ENCODE measurements around the gene FCAMR.
A peak's percentile ranks its signal among the peaks of the same experiment; 100 is the strongest.

Gene FCAMR

GRCh38 chr1:207006914-207007313 lies 36.7 kb upstream of the FCAMR start:
- Histone ChIP-seq H3K27me3 (ENCODE audit: control insufficient read depth, low read length) (peaks cover 3% of the 10 kb centered on the region; the same call in 1 of the 2 replicates), H3K79me2 (ENCODE audit: control insufficient read depth, low read length) (no peaks in the 10 kb centered on the region), H3K4me2 (ENCODE audit: low read length) (no peak overlapping the region), H3K4me3 (ENCODE audit: low read length) (no peak overlapping the region), H3K9me2 (replicated peaks; ENCODE audit: control insufficient read depth, low read length) (no peaks in the 10 kb centered on the region), H3K27ac (ENCODE audit: low read depth, low read length) (no peak overlapping the region), H3K9me3 (ENCODE audit: control insufficient read depth, insufficient read depth, low read length) (no peaks in the 10 kb centered on the region), H3K4me1 (ENCODE audit: control insufficient read depth, low read length) (no peaks in the 10 kb centered on the region), H3K36me3 (ENCODE audit: control insufficient read depth, low read length) (no peaks in the 10 kb centered on the region), H4K20me1 (ENCODE audit: control insufficient read depth, insufficient read depth, low read depth, low read length) (no peaks in the 10 kb centered on the region), H3F3A (ENCODE audit: control insufficient read depth, insufficient read depth) (no peaks in the 10 kb centered on the region)
- no peak for TF ChIP-seq EZH2phosphoT487 (IDR thresholded peaks at IDR 0.05; ENCODE audit: borderline replicate concordance, low read length)
- TF ChIP-seq CTCF (IDR thresholded peaks at IDR 0.05; ENCODE audit: low read depth, low read length, poor library complexity, severe bottlenecking) = no peak

- no peaks in the 10 kb centered on the region for H3F3A ChIP-seq (ENCODE audit: control insufficient read depth, insufficient read depth)
- TF ChIP-seq EZH2phosphoT487 (IDR thresholded peaks at IDR 0.05; ENCODE audit: borderline replicate concordance, low read length) = no peak
- H3K36me3 ChIP-seq (ENCODE audit: control insufficient read depth, low read length) = no peaks in the 10 kb centered on the region
- no peaks in the 10 kb centered on the region for H3K9me2 ChIP-seq (replicated peaks; ENCODE audit: control insufficient read depth, low read length)
- H3K4me2 ChIP-seq (ENCODE audit: low read length) = no peak overlapping the region
- H3K4me3 ChIP-seq (ENCODE audit: low read length) = no peak overlapping the region
- H3K27ac ChIP-seq (ENCODE audit: low read depth, low read length) = no peak overlapping the region
- H4K20me1 ChIP-seq (ENCODE audit: control insufficient read depth, insufficient read depth, low read depth, low read length) = no peaks in the 10 kb centered on the region
- H3K79me2 ChIP-seq (ENCODE audit: control insufficient read depth, low read length) = no peaks in the 10 kb centered on the region
- no peaks in the 10 kb centered on the region for H3K4me1 ChIP-seq (ENCODE audit: control insufficient read depth, low read length)
- no peaks in the 10 kb centered on the region for H3K9me3 ChIP-seq (ENCODE audit: control insufficient read depth, insufficient read depth, low read length)
- peaks cover 7% of the 10 kb centered on the region for H3K27me3 ChIP-seq (ENCODE audit: control insufficient read depth, low read length)
These were observed 35.8 kb upstream of the FCAMR start for GRCh38 chr1:207006083-207006482.

GRCh38 chr1:207004931-207005830 lies 34.9 kb upstream of the FCAMR start:
- Histone ChIP-seq H3K4me1 (ENCODE audit: control insufficient read depth, low read length) (no peaks in the 10 kb centered on the region), H3K27me3 (ENCODE audit: control insufficient read depth, low read length) (peaks cover 9% of the 10 kb centered on the region), H3K9me3 (ENCODE audit: control insufficient read depth, insufficient read depth, low read length) (no peaks in the 10 kb centered on the region), H3K27ac (ENCODE audit: low read depth, low read length) (no peak overlapping the region), H3K4me3 (ENCODE audit: low read length) (no peak overlapping the region), H4K20me1 (ENCODE audit: control insufficient read depth, insufficient read depth, low read depth, low read length) (no peaks in the 10 kb centered on the region), H3F3A (ENCODE audit: control insufficient read depth, insufficient read depth) (no peaks in the 10 kb centered on the region), H3K9me2 (replicated peaks; ENCODE audit: control insufficient read depth, low read length) (no peaks in the 10 kb centered on the region), H3K79me2 (ENCODE audit: control insufficient read depth, low read length) (no peaks in the 10 kb centered on the region), H3K36me3 (ENCODE audit: control insufficient read depth, low read length) (no peaks in the 10 kb centered on the region), H3K4me2 (ENCODE audit: low read length) (no peak overlapping the region)
- TF ChIP-seq EZH2phosphoT487 (IDR thresholded peaks at IDR 0.05; ENCODE audit: borderline replicate concordance, low read length) (no peak), CTCF (IDR thresholded peaks at IDR 0.05; ENCODE audit: low read depth, low read length, poor library complexity, severe bottlenecking) (peak; percentile 89)

GRCh38 chr1:207003210-207003609 lies 33.0 kb upstream of the FCAMR start:
- Histone ChIP-seq H3K27ac (ENCODE audit: low read depth, low read length) (no peak overlapping the region), H3K4me3 (ENCODE audit: low read length) (no peak overlapping the region), H4K20me1 (ENCODE audit: control insufficient read depth, insufficient read depth, low read depth, low read length) (no peaks in the 10 kb centered on the region), H3K36me3 (ENCODE audit: control insufficient read depth, low read length) (no peaks in the 10 kb centered on the region), H3F3A (ENCODE audit: control insufficient read depth, insufficient read depth) (no peaks in the 10 kb centered on the region), H3K4me2 (ENCODE audit: low read length) (no peak overlapping the region), H3K9me2 (replicated peaks; ENCODE audit: control insufficient read depth, low read length) (no peaks in the 10 kb centered on the region), H3K79me2 (ENCODE audit: control insufficient read depth, low read length) (no peaks in the 10 kb centered on the region), H3K9me3 (ENCODE audit: control insufficient read depth, insufficient read depth, low read length) (no peaks in the 10 kb centered on the region), H3K27me3 (ENCODE audit: control insufficient read depth, low read length) (peaks cover 20% of the 10 kb centered on the region), H3K4me1 (ENCODE audit: control insufficient read depth, low read length) (no peaks in the 10 kb centered on the region)
- TF ChIP-seq EZH2phosphoT487 (IDR thresholded peaks at IDR 0.05; ENCODE audit: borderline replicate concordance, low read length) (no peak), CTCF (IDR thresholded peaks at IDR 0.05; ENCODE audit: low read depth, low read length, poor library complexity, severe bottlenecking) (no peak)
